ENCODE measurements around the gene APOBEC4.
A peak's percentile ranks its signal among the peaks of the same experiment; 100 is the strongest.
"Not testable (repeated sequence)": the region's sequence is repeated elsewhere in the genome, so short reads cannot be mapped to it uniquely, and the experiment has no call there.

The APOBEC4 gene

DNA sequence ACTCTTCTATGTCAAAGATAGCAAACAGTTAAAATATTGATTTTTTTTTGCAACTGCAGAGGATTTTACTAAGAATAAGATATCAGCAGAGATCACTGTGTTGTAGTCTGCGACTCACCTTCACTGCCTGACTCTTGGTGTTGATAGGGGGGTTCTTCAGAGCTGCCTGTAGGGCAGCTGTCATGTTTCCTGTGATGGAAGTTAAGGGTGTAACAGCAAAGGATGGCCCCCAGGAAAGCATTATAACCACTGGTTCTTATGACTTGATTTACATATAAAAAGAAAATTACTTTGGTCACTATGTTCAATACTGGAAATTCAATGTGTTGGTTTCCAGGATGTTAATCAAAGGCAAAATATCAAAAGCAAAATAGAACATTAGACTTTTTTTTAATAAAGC lies 20.2 kb downstream of the APOBEC4 start:
- peak; percentile 29 for DNase-seq

DNA sequence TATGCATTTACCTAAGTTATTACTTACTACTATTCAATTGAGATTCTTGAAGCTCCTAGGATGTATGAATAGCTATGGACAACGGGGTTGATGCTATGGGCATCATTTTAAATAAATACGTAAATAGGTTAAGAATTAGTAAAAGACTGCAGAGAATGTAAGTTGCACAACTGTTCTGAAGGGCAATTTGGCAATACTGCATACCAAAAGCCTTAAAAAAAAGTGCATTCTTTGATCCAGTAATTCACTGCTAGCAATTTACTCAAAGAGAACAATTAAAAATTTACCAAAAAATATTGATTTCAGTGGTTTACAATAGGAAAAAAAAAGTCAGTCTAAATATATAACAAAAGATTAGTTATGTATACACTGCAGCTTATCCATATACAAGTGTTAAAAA lies 21.0 kb downstream of the APOBEC4 start:
- DNase-seq = peak; percentile 73

DNA sequence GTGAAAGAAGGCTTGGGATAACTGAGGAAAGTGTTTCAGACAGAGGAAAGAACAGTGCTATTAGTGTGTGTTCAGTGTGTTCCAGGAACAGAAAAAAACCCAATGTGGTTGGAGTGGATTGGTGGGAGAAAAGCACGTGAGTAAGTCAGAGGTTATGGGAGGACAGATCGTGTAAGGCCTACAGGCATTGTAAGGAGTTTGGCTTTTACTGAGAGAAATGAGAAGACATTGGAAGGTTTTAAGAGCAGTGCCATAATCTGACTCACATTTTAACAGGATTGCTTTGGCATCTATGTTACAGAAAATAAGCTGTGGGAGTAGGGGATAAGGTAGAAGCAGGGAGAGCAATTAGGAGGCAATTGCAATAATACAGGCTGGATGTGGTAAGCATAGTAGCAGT lies 22.4 kb downstream of the APOBEC4 start:
- peak; percentile 54 for DNase-seq

DNA sequence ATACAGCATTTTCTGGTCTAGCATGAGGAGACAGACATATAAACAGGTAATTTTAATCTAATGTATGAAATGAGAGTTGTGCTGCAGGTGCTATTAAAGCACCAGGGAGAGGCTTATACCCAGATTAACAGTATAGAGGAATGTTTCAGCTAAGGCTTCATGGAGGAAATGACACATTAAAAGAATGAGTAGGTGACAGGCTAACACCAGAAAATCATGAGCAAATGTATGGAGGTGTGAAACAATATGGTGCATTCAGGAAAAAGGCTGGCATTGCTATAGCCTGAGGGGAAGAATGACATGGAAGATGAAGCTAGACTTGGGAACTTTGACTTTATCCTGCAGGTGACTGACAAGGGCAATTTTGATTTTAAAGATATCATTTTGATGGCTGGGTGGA lies 24.6 kb downstream of the APOBEC4 start:
- DNase-seq = no peak

DNA sequence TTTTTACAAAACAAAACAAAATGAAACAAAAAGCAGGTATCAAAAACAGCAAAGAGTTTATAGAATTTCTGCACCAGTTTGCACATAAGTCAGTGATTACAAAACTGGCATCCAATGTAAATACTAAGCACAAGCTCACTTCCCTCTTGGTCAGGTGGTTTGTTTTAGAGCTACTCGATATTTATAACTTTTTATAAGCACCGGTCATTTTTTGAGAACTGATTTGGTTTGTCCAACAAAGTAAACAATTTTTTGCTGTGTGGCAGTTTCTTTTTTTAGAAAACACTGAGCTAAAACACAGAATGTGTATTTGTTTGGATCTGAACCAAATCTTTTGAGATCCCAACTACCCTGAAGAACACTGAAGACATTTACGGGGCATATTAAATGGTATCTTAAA lies 26.9 kb downstream of the APOBEC4 start:
- DNase-seq = not testable (repeated sequence)

DNA sequence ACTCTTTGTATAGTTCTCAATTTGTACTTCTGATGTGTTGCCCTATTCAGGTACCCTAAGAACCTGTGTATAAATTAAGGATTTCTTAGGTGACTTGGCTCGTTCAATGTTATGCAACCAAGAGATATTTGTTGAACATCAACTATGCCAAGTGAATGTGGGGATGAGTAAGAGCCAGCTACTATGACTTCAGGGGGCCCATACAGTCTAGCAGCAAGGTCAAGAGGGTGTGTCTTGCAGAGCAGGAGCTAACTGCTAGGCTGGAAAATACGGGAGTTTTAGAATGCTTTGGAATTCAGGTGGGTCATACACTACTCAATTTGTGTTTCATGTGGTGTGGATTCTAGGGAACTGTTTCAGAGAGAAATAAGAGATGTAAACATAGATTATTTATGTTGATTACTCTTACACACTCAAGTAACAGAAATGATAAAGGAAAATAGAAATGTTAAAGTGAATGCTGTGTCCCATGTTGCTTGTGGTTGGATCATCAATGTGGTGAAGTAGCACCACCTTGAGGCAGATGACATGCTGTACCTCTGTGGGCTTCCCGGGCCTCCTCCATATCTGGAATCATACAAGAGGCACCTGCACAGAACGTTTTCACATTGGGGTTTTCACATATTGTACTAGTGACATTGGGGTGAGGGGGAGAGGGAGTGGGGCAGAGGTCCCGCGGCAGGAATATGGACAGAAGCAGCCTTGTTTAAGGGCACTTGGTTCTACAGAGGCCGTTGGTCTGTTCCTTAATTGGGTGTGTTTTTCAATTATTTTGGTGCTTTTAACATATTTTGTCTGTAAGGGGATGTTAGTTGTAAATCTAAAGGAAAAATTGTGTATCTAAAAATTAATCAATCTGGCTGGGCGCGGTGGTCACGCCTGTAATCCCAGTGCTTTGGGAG lies 30.0 kb downstream of the APOBEC4 start:
- peak; percentile 69 for DNase-seq

DNA sequence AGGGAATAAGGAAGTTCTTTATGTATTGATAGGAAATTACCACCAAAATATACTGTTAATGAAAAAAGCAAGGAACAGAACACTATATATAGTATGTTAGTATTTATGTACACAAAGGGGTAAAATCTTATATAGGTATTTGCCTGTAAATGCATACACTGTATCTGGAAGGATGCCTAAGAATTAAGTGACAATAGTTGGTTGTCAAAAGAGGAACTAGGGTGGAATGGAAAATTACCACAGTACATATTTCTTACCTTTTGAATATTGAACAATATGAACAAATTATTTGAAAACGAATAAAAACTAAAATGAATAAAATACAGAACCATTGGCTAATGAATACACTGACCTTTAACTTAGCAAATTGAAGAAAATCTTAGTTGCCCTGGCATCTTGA lies 31.1 kb downstream of the APOBEC4 start:
- no peak for DNase-seq

DNA sequence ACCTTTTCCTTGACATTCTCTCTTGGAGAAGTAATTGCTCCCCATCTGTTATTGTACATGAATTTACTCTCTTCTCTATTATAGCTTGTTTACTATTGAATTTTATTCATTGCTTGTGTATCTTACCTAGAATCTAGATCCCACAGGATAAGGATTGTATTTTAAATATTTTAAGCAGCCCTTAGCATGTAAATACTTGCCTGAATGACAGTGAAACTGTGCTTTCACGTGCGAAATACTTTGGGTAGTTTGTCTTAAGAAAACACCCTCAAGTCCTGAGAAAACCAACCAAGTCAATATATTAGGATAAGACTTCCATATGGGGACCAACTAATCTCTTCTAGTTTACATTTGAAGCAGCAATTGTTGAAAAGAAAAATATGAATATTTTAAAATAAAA lies 32.8 kb downstream of the APOBEC4 start:
- no peak for DNase-seq

DNA sequence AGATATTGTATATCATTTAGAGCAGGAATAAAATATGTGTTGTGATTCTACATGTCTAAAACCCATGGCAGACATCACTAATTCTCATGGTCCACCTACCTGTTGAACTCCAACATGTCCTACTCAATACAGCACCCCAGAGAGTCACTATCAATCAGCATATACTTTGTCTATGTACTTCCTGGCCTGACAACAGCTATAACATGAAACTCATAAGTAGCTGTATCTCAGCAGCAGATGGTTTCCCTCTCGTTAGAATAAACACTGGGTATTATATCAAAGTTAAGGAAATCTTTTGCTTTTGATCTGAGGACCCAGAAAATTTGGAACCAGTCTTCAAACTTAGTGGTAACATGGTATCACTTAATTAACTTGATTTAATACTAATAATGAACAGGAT lies 33.3 kb downstream of the APOBEC4 start:
- DNase-seq = no peak

DNA sequence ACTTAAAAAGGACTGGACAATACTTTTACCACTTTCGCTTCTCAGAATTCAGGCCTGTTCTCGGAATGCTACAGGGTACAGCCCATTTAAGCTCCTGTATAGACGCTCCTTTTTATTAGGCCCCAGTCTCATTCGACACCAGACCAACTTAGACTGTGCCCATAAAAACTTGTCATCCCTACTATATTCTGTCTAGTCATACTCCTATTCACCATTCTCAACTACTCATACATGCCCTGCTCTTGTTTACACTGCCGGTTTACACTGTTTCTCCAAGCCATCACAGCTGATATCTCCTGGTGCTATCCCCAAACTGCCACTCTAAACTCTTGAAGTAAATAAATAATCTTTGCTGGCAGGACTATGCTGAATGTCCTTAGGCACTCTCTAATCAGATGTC lies 34.9 kb downstream of the APOBEC4 start:
- not testable (repeated sequence) for DNase-seq

DNA sequence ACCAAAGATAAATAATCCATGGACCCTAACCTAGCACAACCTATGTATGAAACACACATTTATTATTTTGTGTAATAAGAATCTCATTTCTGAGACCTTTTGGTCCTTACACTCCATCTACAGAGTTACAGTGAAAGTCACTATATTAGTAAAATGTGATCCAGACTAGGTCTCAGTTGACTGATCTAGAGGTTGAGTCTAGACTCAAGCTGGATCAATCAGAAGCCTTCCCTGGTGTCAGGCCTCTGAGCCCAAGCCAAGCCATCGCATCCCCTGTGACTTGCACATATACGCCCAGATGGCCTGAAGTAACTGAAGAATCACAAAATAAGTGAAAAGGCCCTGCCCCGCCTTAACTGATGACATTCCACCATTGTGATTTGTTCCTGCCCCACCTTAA lies 40.1 kb downstream of the APOBEC4 start:
- not testable (repeated sequence) for DNase-seq

DNA sequence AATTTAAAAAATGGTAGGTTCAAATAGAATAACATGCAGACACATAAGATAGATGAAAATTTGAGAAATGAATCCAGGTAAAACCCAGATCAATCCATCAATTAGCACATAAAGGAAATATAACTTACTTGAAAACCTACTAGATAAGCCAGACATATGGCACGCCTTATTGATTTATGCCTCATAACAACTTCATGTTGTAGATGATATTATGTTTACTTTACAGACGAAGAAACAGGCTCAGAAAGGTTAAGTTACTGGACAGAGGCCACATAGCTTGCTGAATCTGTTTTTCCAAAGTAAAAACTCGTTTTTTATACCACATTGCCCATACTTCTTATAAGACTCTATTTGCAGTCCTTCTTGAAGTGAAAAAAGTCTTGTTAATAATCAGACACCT lies 40.7 kb downstream of the APOBEC4 start:
- no peak for DNase-seq

DNA sequence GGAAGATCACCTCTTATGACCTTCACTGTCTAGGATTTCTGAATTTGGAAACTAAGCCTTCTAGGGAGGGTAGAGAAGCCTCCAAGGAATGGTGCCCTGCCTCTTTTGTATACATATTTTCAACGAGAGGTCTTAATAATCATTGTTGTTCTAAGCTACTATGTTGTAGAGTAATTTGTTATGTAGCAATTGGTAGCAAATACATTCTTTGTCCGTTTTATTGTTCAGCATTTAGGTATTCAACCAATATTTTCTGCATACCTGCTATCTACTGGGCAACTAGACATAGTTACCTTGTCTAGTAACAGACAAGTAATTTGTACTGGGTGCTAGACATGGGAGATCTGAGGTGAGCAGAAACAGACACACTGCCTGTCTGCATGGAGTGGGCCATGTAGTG lies 42.1 kb downstream of the APOBEC4 start:
- DNase-seq = no peak

DNA sequence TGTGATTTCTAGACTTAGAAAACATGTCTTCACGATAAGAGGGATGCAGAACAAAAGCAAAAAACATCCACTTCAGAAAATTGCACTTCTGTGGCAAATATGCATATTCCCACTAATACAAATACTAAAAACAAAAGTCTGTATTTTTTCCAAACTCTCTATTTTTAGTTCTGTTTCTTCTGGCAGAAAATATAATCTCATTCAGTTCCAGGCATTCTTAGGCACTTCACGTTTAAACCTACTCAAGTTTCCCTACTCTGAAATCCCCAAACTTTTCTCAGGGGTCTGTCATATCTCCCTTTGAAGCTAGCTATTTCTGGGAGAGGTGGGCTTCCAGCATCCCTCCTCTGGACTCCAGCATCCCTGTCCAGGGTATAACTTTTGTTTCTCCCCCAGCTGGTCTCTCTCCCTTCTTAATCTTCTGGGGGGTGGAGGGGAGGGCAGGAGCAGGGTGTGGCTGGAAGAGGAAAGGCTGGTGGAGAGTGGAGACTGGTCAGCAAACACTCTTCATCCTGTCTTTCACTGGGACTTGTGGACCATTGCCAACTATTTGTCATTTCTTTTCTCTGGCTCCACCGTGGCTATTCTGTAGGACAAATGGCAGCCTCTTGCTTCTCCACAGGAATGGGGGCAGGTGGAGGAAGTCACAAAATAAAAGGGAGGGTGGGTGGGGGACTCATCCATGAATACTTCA lies 43.2 kb downstream of the APOBEC4 start:
- DNase-seq = peak; percentile 58

DNA sequence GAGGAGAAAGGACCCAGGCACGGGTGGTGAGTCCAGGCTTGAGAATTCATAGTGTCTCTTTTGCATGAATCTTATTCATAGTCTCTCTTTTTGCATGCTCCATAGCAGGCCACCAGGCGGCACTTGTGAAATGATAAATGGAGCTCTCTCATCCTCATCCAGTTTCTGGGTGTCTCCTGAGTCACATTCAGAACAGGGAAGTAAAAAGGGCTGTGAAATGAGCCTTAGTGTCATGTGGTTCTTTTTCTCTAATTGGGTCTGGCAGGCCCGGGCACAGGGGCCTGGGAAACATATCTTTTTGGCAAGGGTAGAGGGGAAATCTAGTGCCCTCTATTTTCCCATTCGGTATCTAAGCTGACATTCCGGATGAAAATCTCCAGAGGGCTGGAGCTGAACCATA lies 43.8 kb downstream of the APOBEC4 start:
- peak; percentile 88 for DNase-seq

DNA sequence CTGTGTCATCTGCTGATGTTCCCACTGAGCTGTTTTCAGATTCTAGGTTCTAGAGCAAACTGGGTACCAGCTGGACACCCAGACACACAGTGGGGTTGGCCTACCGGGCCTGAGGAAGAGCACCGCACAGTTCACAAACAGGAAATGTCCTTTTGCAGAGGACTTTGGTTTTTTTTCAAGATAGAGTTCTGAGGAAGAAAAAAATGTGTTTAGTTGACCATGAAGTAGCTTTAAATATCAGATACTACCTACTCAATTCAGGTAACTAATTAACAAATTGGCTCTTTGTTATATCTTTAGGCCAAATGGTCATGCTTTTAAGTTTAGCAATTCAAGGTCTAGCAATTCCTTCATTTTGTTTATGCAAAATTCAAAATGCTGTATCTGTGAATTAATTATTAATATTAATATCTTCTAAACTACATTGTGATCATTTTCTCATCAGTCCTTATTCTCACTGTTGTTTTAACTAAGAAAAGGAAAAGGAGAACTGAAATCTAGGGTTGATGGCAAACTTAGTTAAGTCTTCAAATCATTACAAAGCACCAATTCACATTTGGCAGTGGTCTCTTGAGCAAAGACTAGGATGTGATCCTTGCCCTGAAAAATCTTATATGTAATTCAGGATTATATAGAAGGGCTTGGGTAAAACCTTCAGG lies 45.7 kb downstream of the APOBEC4 start:
- no peak for DNase-seq

DNA sequence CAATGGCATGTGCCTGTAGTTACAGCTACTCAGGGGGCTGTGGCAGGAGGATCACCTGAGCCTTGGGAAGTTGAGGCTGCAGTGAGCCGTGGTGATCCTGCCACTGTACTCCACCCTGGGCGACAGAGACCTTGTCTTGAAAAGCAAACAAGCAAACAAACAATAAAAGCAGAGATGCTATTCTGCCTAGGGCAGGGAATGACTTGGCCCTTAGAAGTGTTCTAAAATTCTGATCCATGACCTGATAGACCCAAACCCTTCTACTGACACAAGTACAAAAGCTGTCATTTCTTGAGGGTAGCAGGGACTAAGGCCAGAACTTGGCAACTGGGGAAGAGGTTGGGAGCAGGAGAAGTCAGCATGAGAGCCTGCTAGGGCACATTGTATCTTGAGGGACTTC lies 47.2 kb downstream of the APOBEC4 start:
- DNase-seq = no peak

DNA sequence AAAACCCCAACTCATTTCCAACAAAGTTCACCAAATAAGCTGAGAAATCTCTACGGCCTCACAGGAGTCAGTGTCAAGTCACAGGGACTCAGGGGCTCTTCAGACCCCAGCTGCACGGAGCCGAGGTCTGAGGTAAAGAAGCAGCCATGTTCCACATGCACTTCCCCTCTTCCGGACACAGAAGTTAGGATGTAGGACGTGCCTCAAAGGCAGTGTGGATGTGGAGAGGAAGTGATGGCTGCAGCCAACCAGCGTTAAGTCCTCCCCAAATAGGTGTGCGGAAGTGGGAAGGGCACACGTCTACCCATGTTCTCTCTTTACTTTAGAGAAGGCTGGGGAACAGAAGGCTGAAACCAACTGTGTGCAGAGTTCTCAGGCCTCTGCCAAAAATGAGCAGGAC lies 48.3 kb downstream of the APOBEC4 start:
- no peak for DNase-seq

DNA sequence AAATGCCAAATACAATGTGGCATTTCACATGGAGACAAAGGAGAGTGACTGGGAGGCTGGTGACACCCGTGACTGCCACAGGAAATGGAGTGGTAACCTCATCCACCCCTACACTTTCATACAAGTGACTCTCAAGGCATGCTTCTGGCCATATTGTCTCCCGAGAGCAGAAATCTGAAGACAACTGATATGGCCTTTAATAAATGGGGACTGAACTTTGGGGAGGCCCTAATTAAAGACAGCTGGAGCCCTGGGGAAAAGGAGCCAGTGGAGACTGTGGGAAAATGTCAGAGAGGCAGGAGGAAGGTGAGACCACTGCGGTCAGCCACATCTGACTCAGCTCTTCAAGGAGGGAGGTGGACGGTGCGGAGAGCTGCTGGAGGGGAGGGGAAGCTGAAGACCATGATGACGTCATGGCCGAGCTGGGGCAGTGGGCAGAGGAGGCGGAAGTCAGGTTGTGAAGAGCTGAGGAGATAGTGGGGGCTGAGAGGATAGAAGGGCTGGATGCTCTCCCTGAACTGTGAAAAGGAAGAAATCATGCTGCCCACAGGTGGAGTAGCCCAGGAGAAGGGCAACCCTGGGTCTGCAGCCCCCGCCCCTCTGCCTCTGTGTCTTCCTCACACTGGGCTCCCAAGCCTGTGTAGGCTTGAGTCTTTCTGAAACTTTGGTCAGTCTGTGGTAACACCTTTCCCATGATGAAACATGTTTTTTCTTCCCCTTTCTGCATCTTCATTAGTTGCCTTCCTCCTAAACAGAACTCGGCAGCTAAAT lies 48.9 kb downstream of the APOBEC4 start:
- DNase-seq = peak; percentile 97

DNA sequence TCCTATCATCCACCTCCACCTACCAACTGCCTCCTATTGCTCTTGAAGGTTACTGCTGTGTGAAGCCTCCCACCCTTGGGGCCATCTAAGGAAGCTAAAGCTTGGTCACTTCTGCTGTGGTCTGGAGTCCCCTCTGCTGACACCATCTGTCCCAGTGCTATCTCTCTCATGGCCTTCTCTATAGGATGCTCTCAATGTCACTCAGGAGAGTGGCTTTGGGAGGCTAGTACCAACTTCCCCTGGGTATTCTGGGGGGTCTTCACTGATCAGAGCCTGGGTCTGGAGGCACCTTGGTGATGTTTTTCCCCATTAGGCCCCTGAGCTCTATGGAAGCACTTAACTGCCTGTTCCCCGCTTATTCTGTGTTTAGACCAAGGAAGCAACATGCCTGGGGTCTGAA lies 50.6 kb downstream of the APOBEC4 start:
- DNase-seq = no peak

DNA sequence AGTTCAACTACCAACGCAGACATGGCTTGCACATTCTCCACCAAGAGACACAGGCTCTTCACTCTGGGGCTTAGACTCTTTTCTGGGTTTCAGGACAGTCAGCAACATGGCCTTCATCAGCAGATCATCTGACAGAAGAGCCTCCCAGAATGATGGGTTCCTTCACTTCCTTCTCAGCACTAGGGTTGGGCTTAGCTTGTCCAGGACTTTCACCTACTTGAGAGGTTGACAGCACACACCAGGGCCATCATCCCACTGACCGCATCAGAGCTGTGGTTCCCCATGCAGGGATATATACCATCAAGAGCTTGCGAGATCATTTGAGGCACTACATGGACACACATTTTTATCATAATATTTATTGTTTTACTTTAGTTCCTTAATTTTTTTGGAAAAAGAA lies 52.5 kb downstream of the APOBEC4 start:
- no peak for DNase-seq

DNA sequence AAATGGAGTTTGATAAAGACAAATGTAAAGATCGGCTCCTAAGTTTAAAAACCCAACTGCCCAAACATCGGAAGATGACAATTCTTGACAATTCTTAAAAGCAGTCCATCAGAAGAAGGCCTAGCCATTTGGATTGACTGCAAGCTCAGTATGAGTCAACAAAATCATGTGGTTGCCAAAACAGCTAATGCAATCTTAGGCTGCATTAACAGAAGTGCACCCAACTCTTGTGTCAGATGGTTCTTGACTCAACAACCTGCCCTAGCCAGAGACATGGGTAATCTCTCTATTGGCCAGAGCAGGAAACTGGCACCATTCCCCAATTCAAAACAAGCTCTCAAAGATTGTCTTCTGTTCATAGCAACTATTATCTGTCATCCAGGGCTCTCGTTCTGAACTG lies 53.0 kb downstream of the APOBEC4 start:
- peak; percentile 71 for DNase-seq

DNA sequence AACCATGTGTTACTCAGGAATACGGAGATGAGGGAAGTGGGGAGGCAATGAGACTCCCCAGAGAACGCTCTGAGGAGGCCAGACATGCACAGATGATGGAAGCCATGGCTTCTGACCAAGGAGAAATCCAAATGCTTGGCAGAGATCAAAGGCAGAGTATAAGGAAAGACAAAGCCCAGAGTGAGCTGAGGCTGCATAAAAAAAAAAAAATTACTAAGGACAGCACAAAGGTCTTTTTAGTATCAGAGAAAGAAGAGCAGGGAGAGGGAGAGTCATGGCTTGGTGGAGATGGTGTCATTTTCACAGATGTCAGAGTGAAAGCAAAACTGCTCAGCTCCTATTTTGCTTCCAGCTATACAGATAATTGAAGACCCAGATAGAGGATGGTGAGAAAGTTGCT lies 54.7 kb downstream of the APOBEC4 start:
- DNase-seq = no peak

Data from EL (cell line).